ENCODE measurements around the gene TATDN2.

GRCh38 chr3:10292505-10293419, 44.5 kb downstream of the TATDN2 start, which contains the start of gene GHRL:
- TF ChIP-seq HDAC2 (IDR thresholded peaks at IDR 0.05): no peak
- no peak for TF ChIP-seq CTCF (IDR thresholded peaks at IDR 0.05)
- TF ChIP-seq RCOR1 (IDR thresholded peaks at IDR 0.05; ENCODE audit: low read depth, low read length): no peak
- TF ChIP-seq POLR2A (IDR thresholded peaks at IDR 0.05; ENCODE audit: low read length): no peak
- TF ChIP-seq MAFK (IDR thresholded peaks at IDR 0.05; ENCODE audit: partially characterized antibody): no peak
- TF ChIP-seq, protein P1, sequence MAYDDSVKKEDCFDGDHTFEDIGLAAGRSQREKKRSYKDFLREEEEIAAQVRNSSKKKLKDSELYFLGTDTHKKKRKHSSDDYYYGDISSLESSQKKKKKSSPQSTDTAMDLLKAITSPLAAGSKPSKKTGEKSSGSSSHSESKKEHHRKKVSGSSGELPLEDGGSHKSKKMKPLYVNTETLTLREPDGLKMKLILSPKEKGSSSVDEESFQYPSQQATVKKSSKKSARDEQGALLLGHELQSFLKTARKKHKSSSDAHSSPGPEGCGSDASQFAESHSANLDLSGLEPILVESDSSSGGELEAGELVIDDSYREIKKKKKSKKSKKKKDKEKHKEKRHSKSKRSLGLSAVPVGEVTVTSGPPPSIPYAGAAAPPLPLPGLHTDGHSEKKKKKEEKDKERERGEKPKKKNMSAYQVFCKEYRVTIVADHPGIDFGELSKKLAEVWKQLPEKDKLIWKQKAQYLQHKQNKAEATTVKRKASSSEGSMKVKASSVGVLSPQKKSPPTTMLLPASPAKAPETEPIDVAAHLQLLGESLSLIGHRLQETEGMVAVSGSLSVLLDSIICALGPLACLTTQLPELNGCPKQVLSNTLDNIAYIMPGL (CRISPR knock-in tag; IDR thresholded peaks at IDR 0.05; ENCODE audit: borderline replicate concordance): no peak
- TF ChIP-seq SMC3 (IDR thresholded peaks at IDR 0.05): no peak
- no peak for TF ChIP-seq REST (IDR thresholded peaks at IDR 0.05)
- no peak for TF ChIP-seq PHF8 (IDR thresholded peaks at IDR 0.05; ENCODE audit: borderline replicate concordance, low read depth)
- no peak for TF ChIP-seq NPAS2 (CRISPR knock-in tag; IDR thresholded peaks at IDR 0.05; ENCODE audit: borderline replicate concordance)
- TF ChIP-seq EP300 (IDR thresholded peaks at IDR 0.05): no peak
